Measurements from ENCODE around the gene CALN1. TPM values are rescaled to one million over a fixed set of nuclear protein-coding genes. Genes with fewer than 3 reads are reported as not detected.

The CALN1 gene
- total and polyA plus RNA-seq, 2 experiments from 2014 or later = 0.23 to 0.28 TPM

- no peaks in the 10 kb centered on the region for H3K9me2 ChIP-seq (replicated peaks; ENCODE audit: insufficient read depth)
- no peak overlapping the region for H3K27ac ChIP-seq
- WGBS (ENCODE audit: low lambda C conversion rate, missing lambda C conversion rate) = 92% methylated on average over 8 of the region's 8 CpGs
- no peaks in the 10 kb centered on the region for H3K79me2 ChIP-seq
- no peak overlapping the region for H3K4me2 ChIP-seq
- no peaks in the 10 kb centered on the region for H3K27me3 ChIP-seq
- H3K9me3 ChIP-seq (ENCODE audit: low read depth) = no peaks in the 10 kb centered on the region
- DNase-seq (ENCODE audit: low spot score) = no peak
- H3K4me3 ChIP-seq = no peak overlapping the region
- no peak overlapping the region for H2AFZ ChIP-seq
- H4K20me1 ChIP-seq (ENCODE audit: insufficient read depth, poor library complexity, severe bottlenecking) = no peaks in the 10 kb centered on the region
- H3K36me3 ChIP-seq (replicated peaks; ENCODE audit: insufficient read depth, low read depth) = no peaks in the 10 kb centered on the region
- no peaks in the 10 kb centered on the region for H3K4me1 ChIP-seq (ENCODE audit: insufficient read depth)
- TF ChIP-seq EZH2phosphoT487 (IDR thresholded peaks at IDR 0.05; ENCODE audit: low read depth, severe bottlenecking, unreplicated experiment) (no peak), CTCF (IDR thresholded peaks at IDR 0.05; ENCODE audit: poor library complexity) (no peak), EZH2 (IDR thresholded peaks at IDR 0.05; ENCODE audit: borderline replicate concordance) (no peak)
These were observed 634.9 kb downstream of the CALN1 start for GRCh38 chr7:71777278-71777677.

- TF ChIP-seq EZH2phosphoT487 (IDR thresholded peaks at IDR 0.05; ENCODE audit: low read depth, severe bottlenecking, unreplicated experiment) (no peak), CTCF (IDR thresholded peaks at IDR 0.05; ENCODE audit: poor library complexity) (no peak), EZH2 (IDR thresholded peaks at IDR 0.05; ENCODE audit: borderline replicate concordance) (no peak)
- 95% methylated on average over 9 of the region's 9 CpGs for WGBS (ENCODE audit: low lambda C conversion rate, missing lambda C conversion rate)
- DNase-seq (ENCODE audit: low spot score) = no peak
These were observed 635.4 kb downstream of the CALN1 start for GRCh38 chr7:71776726-71777125.

GRCh38 chr7:71775648-71776047 lies 636.5 kb downstream of the CALN1 start:
- no peaks in the 10 kb centered on the region for H3K9me3 ChIP-seq (ENCODE audit: low read depth)
- no peaks in the 10 kb centered on the region for H3K79me2 ChIP-seq
- TF ChIP-seq CTCF (IDR thresholded peaks at IDR 0.05; ENCODE audit: poor library complexity) (no peak), EZH2 (IDR thresholded peaks at IDR 0.05; ENCODE audit: borderline replicate concordance) (no peak), EZH2phosphoT487 (IDR thresholded peaks at IDR 0.05; ENCODE audit: low read depth, severe bottlenecking, unreplicated experiment) (no peak)
- no peak overlapping the region for H3K4me3 ChIP-seq
- H3K4me2 ChIP-seq = no peak overlapping the region
- no peak for DNase-seq (ENCODE audit: low spot score)
- no peaks in the 10 kb centered on the region for H3K27me3 ChIP-seq
- no peaks in the 10 kb centered on the region for H3K36me3 ChIP-seq (replicated peaks; ENCODE audit: insufficient read depth, low read depth)
- no peak overlapping the region for H2AFZ ChIP-seq
- 86% methylated on average over 5 of the region's 5 CpGs for WGBS (ENCODE audit: low lambda C conversion rate, missing lambda C conversion rate)
- H3K27ac ChIP-seq = no peak overlapping the region
- no peaks in the 10 kb centered on the region for H4K20me1 ChIP-seq (ENCODE audit: insufficient read depth, poor library complexity, severe bottlenecking)
- H3K4me1 ChIP-seq (ENCODE audit: insufficient read depth) = no peaks in the 10 kb centered on the region
- H3K9me2 ChIP-seq (replicated peaks; ENCODE audit: insufficient read depth) = no peaks in the 10 kb centered on the region

More at GRCh38 chr7:71776726-71777125, 635.4 kb downstream of the CALN1 start:
- Histone ChIP-seq H2AFZ (no peak overlapping the region), H3K4me3 (no peak overlapping the region), H4K20me1 (ENCODE audit: insufficient read depth, poor library complexity, severe bottlenecking) (no peaks in the 10 kb centered on the region), H3K27ac (no peak overlapping the region), H3K27me3 (no peaks in the 10 kb centered on the region), H3K36me3 (replicated peaks; ENCODE audit: insufficient read depth, low read depth) (no peaks in the 10 kb centered on the region), H3K4me1 (ENCODE audit: insufficient read depth) (no peaks in the 10 kb centered on the region), H3K79me2 (no peaks in the 10 kb centered on the region), H3K9me2 (replicated peaks; ENCODE audit: insufficient read depth) (no peaks in the 10 kb centered on the region), H3K9me3 (ENCODE audit: low read depth) (no peaks in the 10 kb centered on the region), H3K4me2 (no peak overlapping the region)

- Histone ChIP-seq H2AFZ (no peak overlapping the region), H3K27ac (no peak overlapping the region), H3K4me1 (ENCODE audit: insufficient read depth) (no peaks in the 10 kb centered on the region), H3K9me3 (ENCODE audit: low read depth) (no peaks in the 10 kb centered on the region), H3K9me2 (replicated peaks; ENCODE audit: insufficient read depth) (no peaks in the 10 kb centered on the region), H4K20me1 (ENCODE audit: insufficient read depth, poor library complexity, severe bottlenecking) (no peaks in the 10 kb centered on the region), H3K4me3 (no peak overlapping the region), H3K36me3 (replicated peaks; ENCODE audit: insufficient read depth, low read depth) (no peaks in the 10 kb centered on the region), H3K79me2 (no peaks in the 10 kb centered on the region), H3K27me3 (no peaks in the 10 kb centered on the region), H3K4me2 (no peak overlapping the region)
- TF ChIP-seq CTCF (IDR thresholded peaks at IDR 0.05; ENCODE audit: poor library complexity) (no peak), EZH2phosphoT487 (IDR thresholded peaks at IDR 0.05; ENCODE audit: low read depth, severe bottlenecking, unreplicated experiment) (no peak), EZH2 (IDR thresholded peaks at IDR 0.05; ENCODE audit: borderline replicate concordance) (no peak)
- no peak for DNase-seq (ENCODE audit: low spot score)
- WGBS (ENCODE audit: low lambda C conversion rate, missing lambda C conversion rate) = 68% methylated on average over 3 of the region's 3 CpGs
These were observed 639.4 kb downstream of the CALN1 start for GRCh38 chr7:71772779-71773178.
